ENCODE data around the gene OLFM3.
A peak's percentile ranks its signal among the peaks of the same experiment; 100 is the strongest.

Gene OLFM3

GRCh38 chr1:101846820-101847219 lies 149.9 kb downstream of the OLFM3 start:
- DNase-seq (ENCODE audit: low spot score), result no peak

GRCh38 chr1:101843160-101843559 lies 153.6 kb downstream of the OLFM3 start:
- no peak for DNase-seq (ENCODE audit: low spot score)

- DNase-seq (ENCODE audit: low spot score), result no peak
Observed at GRCh38 chr1:101841824-101842223, 154.9 kb downstream of the OLFM3 start.

GRCh38 chr1:101835988-101836387 lies 160.7 kb downstream of the OLFM3 start:
- no peak for DNase-seq (ENCODE audit: low spot score)

- DNase-seq (ENCODE audit: low spot score), result no peak
Observed at GRCh38 chr1:101833312-101833711, 163.4 kb downstream of the OLFM3 start.

- no peak for DNase-seq (ENCODE audit: low spot score)
Observed at GRCh38 chr1:101826416-101826815, 170.3 kb downstream of the OLFM3 start.

GRCh38 chr1:101820071-101820470 lies 176.7 kb downstream of the OLFM3 start:
- DNase-seq (ENCODE audit: low spot score), result peak; percentile 1

GRCh38 chr1:101816262-101816661 lies 180.5 kb downstream of the OLFM3 start:
- no peak for DNase-seq (ENCODE audit: low spot score)

- DNase-seq (ENCODE audit: low spot score), result no peak
Observed at GRCh38 chr1:101798417-101798816, 198.3 kb downstream of the OLFM3 start.

GRCh38 chr1:101797722-101798121 lies 199.0 kb downstream of the OLFM3 start:
- no peak for DNase-seq (ENCODE audit: low spot score)

GRCh38 chr1:101781201-101781831 lies 215.4 kb downstream of the OLFM3 start:
- DNase-seq (ENCODE audit: low spot score), result no peak

GRCh38 chr1:101769520-101769919 lies 227.2 kb downstream of the OLFM3 start:
- peak; percentile 13 for DNase-seq (ENCODE audit: low spot score)

GRCh38 chr1:101757985-101758384 lies 238.7 kb downstream of the OLFM3 start:
- no peak for DNase-seq (ENCODE audit: low spot score)

GRCh38 chr1:101756411-101756810 lies 240.3 kb downstream of the OLFM3 start:
- DNase-seq (ENCODE audit: low spot score), result no peak

Data from kidney capillary endothelial cell (primary cell).